Measurements from ENCODE around the gene ALX1.
"Not testable (repeated sequence)": the region's sequence is repeated elsewhere in the genome, so short reads cannot be mapped to it uniquely, and the experiment has no call there.

The ALX1 gene

DNA sequence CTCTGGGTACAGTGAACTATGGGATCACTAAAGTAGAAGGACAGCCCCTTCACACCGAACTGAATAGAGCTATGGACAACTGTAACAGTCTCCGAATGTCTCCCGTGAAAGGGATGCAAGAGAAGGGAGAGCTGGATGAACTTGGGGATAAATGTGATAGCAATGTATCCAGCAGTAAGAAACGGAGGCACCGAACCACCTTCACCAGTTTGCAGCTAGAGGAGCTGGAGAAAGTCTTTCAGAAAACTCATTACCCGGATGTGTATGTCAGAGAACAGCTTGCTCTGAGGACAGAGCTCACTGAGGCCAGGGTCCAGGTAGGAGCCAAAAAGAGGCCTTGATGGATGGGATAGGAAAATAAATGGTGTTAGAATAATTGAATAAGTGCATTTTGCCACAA lies 3.5 kb downstream of the ALX1 start:
- intact Hi-C loops (cut with DNase I), result no loop called here
- no peak for DNase-seq

GRCh38 chr12:85296362-85296761 lies 16.3 kb downstream of the ALX1 start:
- intact Hi-C loops (cut with DNase I), result no loop called here
- DNase-seq, result no peak

DNA sequence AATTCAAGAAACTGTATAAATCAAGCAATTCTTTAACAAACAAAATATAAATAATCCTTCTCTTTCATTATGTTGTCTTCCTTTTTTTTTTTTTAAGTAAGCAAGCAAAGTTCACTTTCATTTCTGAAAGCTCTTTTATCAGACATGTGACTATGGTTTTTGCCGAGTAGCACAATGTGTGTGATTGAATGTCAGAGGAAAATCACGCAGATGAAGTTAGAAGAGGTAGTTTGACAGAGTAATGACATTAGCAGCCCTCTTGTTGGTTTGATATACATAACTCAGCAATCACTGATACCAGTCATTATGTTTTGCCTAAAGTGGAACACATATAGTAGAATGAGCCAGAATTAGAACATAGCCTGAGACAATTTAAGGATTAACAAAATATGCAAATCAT lies 19.0 kb downstream of the ALX1 start:
- no peak for DNase-seq
- intact Hi-C loops (cut with DNase I), result no loop called here

DNA sequence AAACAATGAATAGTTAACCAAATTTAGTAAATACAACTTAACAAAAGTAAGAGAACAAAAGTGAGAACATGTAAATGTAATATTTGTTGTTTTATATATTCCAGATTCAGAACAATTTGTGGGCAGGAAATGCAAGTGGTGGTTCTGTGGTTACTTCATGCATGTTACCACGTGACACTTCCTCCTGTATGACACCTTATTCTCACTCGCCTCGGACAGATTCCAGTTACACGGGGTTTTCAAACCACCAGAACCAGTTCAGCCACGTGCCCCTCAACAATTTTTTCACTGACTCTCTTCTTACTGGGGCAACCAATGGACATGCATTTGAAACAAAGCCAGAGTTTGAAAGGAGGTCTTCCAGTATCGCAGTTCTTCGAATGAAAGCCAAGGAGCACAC lies 21.0 kb downstream of the ALX1 start:
- DNase-seq, result no peak
- intact Hi-C loops (cut with DNase I), result no loop called here

- intact Hi-C loops (cut with DNase I), result no loop called here
- DNase-seq, result no peak
These were observed 28.4 kb downstream of the ALX1 start for GRCh38 chr12:85308374-85308773.

DNA sequence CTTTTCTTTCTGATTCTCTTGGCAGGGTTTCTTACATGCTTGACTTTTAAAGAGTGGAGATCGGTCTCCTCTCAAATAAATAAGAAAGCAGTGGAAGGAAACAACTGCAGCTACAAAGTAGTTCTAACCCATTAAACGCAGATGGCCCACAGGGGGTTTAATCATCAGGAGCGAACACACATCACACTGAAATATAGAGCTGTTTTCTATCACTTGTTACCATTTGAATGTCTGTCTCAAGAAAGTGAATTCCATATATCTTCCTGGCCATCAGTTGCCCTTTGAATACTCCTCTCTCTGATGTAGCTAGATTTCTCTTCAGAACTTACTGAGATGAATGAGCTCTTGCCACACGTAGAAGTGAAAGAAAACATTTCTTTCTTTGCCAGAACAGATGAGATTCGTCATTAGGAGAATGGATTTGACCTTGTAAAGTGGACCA lies 29.1 kb downstream of the ALX1 start:
- intact Hi-C loops (cut with DNase I), result no loop called here
- no peak for DNase-seq

DNA sequence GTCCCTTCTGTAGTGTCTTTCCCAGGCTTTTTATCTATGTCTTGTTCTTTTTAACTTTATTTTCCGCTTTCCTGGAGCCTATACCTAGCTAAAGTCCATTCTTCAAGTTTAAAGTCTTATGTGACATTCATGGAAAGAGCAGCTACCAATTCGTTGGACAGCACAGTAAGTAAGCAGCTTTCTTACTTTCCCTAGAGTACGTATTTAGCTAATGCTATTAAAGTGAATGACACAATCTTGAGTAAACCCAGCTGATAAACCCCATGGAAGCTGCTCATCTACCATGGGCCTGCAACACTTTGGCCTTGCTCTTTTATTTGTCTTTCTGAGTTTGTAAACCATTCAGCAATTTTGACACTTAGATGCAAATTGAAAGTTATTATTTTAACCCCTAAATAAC lies 30.0 kb downstream of the ALX1 start:
- no peak for DNase-seq
- intact Hi-C loops (cut with DNase I), result no loop called here

GRCh38 chr12:85310456-85311076 lies 30.5 kb downstream of the ALX1 start:
- intact Hi-C loops (cut with DNase I), result no loop called here
- no peak for DNase-seq

- intact Hi-C loops (cut with DNase I); DNase-seq: not testable (repeated sequence)
These were observed 38.0 kb downstream of the ALX1 start for GRCh38 chr12:85317866-85318636.

DNA sequence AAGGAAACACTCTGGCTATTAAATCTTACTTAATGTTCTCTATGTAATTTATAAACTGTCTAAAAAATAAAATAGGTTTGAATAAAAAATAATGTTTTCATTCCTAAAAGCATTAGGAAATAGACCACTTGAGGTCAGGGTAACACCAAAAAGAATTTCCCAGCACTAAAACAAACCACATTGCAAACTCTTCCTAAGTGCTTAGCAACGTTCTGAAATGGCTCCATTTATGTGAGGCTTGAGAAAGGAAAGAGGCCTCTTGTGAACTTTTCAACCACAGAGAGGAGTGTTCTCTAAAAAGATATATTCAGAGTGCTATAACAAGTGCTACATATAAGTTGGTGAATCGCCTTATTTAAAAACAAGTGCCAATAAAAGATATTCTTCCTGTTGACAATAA lies 42.7 kb downstream of the ALX1 start:
- no peak for DNase-seq

GRCh38 chr12:85325442-85325841 lies 45.4 kb downstream of the ALX1 start:
- no peak for DNase-seq
- intact Hi-C loops (cut with DNase I), result no loop called here

More for the DNA sequence above, 42.7 kb downstream of the ALX1 start:
- intact Hi-C loops (cut with DNase I), result no loop called here

- intact Hi-C loops (cut with DNase I), result no loop called here
- no peak for DNase-seq
These were observed 49.9 kb downstream of the ALX1 start for GRCh38 chr12:85329913-85330312.

GRCh38 chr12:85348779-85349178 lies 68.8 kb downstream of the ALX1 start:
- DNase-seq, result no peak
- intact Hi-C loops (cut with DNase I), result no loop called here

GRCh38 chr12:85350356-85350755 lies 70.3 kb downstream of the ALX1 start:
- no peak for DNase-seq
- intact Hi-C loops (cut with DNase I), result no loop called here

All from head of caudate nucleus (tissue), 42 donors.